ENCODE results near the gene METTL18. TPM values are rescaled to one million over a fixed set of nuclear protein-coding genes. Genes with fewer than 3 reads are reported as not detected.

Gene METTL18
- total RNA-seq, 4 donors from 2014 or later = 1.1 to 3.6 (median 2.7) TPM

- ATAC-seq = no peak
- no peak for TF ChIP-seq CTCF (IDR thresholded peaks at IDR 0.05 in 4 of 5, conservative IDR thresholded peaks at IDR 0.05 in 1 of 5)
- TF ChIP-seq POLR2A (IDR thresholded peaks at IDR 0.05) = no peak
- no peak for DNase-seq
- no peaks in the 10 kb centered on the region for H3K9me3 ChIP-seq
- intact Hi-C loops (cut with DNase I; ENCODE audit: low total_unique reads) = no loop called here
- in situ Hi-C loops (cut with MboI; ENCODE audit: low sequenced_read_pairs in 4 of 4) = no loop called here
- H3K27me3 ChIP-seq = no peaks in the 10 kb centered on the region
- no peaks in the 10 kb centered on the region for H3K4me1 ChIP-seq
- H3K36me3 ChIP-seq = peaks cover 0 to 16% of the 10 kb centered on the region in 2 donors
- H3K27ac ChIP-seq = no peak overlapping the region
- no peak overlapping the region for H3K4me3 ChIP-seq
Observed at GRCh38 chr1:169834869-169835268, 40.2 kb upstream of the METTL18 start.

DNA sequence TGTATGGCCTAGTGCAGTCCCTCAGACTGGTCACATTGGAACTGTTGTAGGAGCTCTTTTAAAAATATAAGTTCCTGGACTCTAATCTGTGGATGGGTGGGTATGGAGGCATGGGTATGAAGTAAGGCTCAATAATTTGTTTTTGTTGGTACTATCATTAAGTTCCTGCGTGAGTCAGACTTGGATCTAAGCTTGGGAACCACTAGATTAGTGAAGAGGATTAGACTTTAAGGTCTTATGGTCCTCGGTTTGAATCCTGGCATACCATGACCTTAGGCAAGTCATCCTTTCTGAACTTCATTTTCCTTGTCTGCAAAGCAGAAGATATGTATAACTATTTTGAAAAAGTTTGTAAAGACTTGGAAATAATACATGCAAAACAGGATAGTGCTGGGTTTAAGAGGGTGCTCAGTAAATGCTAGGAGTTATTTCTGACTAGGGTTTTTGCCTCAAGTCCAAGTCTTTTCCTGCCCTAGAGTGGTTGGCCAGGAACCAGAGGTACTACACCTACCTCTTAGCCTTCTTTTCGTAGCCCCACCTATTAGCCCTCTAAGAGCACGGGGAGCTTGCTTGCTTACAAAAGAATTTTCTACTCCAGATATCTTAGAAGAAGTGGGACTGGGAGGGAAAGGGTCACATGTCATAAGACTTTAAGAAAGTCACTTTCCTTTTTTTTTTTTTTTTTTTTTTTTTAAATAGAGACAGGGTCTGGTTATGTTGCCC lies 38.6 kb upstream of the METTL18 start:
- in situ Hi-C loops (cut with MboI; ENCODE audit: low sequenced_read_pairs in 4 of 4) (no loop called here), intact Hi-C loops (cut with DNase I; ENCODE audit: low total_unique reads) (no loop called here)
- Histone ChIP-seq H3K4me1 (no peaks in the 10 kb centered on the region), H3K4me3 (no peak overlapping the region), H3K27me3 (no peaks in the 10 kb centered on the region), H3K9me3 (no peaks in the 10 kb centered on the region), H3K27ac (no peak overlapping the region), H3K36me3 (peaks cover 0 to 6% of the 10 kb centered on the region in 2 donors)
- DNase-seq (no peak), ATAC-seq (no peak)
- TF ChIP-seq CTCF (IDR thresholded peaks at IDR 0.05 in 4 of 5, conservative IDR thresholded peaks at IDR 0.05 in 1 of 5) = no peak
- TF ChIP-seq POLR2A (IDR thresholded peaks at IDR 0.05) = no peak

- H3K4me3 ChIP-seq = no peak overlapping the region
- H3K9me3 ChIP-seq = no peaks in the 10 kb centered on the region
- in situ Hi-C loops (cut with MboI; ENCODE audit: low sequenced_read_pairs in 4 of 4) (no loop called here), intact Hi-C loops (cut with DNase I; ENCODE audit: low total_unique reads) (no loop called here)
- DNase-seq = no peak
- ATAC-seq = no peak
- H3K27me3 ChIP-seq = no peaks in the 10 kb centered on the region
- H3K27ac ChIP-seq = no peak overlapping the region
- no peaks in the 10 kb centered on the region for H3K4me1 ChIP-seq
- no peak for TF ChIP-seq CTCF (IDR thresholded peaks at IDR 0.05 in 4 of 5, conservative IDR thresholded peaks at IDR 0.05 in 1 of 5)
- TF ChIP-seq POLR2A (IDR thresholded peaks at IDR 0.05) = no peak
- H3K36me3 ChIP-seq = peaks cover 0 to 6% of the 10 kb centered on the region in 2 donors
Observed at GRCh38 chr1:169829671-169830070, 35.0 kb upstream of the METTL18 start.

DNA sequence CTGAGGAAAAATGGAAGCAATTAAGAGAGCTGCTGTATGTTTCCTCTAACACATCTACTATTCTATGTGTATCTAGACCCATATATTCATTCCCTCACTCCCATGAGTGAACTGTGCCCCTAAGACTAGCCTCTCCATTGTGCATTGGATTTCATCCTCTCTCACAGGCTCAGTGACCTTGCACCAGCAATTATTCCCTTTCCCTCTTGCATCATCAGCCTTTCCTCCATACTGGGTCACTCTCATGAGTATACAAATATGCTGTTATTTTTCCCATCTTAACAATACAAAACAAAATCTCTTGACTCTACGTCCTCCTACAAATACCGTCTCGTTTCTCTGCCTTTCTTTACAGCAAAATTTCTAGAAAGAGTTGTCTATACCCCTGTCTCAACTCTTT lies 29.4 kb upstream of the METTL18 start:
- in situ Hi-C loops (cut with MboI; ENCODE audit: low sequenced_read_pairs in 4 of 4) = loop anchor here in 1 of 4 donors (25.0 kb wide), 1 partner anchor 262 kb away; no protein-coding TSS in a partner anchor
- no peaks in the 10 kb centered on the region for H3K36me3 ChIP-seq
- ATAC-seq = no peak

More for the DNA sequence above, 29.4 kb upstream of the METTL18 start:
- intact Hi-C loops (cut with DNase I; ENCODE audit: low total_unique reads) = no loop called here
- H3K9me3 ChIP-seq = no peaks in the 10 kb centered on the region
- DNase-seq = no peak
- H3K27ac ChIP-seq = no peak overlapping the region
- TF ChIP-seq CTCF (IDR thresholded peaks at IDR 0.05 in 4 of 5, conservative IDR thresholded peaks at IDR 0.05 in 1 of 5) (no peak), POLR2A (IDR thresholded peaks at IDR 0.05) (no peak)
- H3K4me1 ChIP-seq = no peaks in the 10 kb centered on the region
- H3K27me3 ChIP-seq = no peaks in the 10 kb centered on the region
- no peak overlapping the region for H3K4me3 ChIP-seq

All from gastrocnemius medialis (tissue), 4 donors.